Activated T-cell treated with anti-CD3 and anti-CD28 coated beads, Interleukin-2, amount 50 U/mL, for 1 hour (primary cell): ENCODE data around the gene SMIM34.
"Not testable (repeated sequence)": the region's sequence is repeated elsewhere in the genome, so short reads cannot be mapped to it uniquely, and the experiment has no call there.

ENCODE experiments used
- DNase-seq: peaks from one replicate; pipeline ENCODE4 v3.0.0-alpha.2; 2020

SMIM34 gene

DNA sequence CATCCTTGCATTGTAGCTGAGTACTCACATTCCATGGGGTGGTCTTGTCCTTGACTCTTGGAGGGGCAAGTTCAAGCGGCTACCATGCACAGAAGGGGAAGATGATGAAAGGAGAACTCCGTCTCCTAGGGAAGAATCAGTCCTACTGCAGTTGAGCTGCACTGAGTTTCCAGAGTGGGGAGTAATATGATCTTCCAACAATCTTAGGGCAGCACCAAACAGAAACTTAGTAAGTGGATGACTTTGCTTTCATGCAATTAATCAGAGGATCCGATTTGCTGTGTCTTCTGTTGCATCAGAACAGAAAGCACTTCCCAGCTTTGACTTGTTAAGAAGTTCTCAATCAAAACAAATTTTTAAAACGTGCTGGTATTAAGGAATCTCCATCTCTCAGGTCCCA is at the start of gene SMIM34:
Gene SMIM34 (minus strand): TSS at position 147 of the 400 bp plus-strand sequence. CDS start 112 bp downstream, at position 35.
- DNase-seq = not testable (repeated sequence)

DNA sequence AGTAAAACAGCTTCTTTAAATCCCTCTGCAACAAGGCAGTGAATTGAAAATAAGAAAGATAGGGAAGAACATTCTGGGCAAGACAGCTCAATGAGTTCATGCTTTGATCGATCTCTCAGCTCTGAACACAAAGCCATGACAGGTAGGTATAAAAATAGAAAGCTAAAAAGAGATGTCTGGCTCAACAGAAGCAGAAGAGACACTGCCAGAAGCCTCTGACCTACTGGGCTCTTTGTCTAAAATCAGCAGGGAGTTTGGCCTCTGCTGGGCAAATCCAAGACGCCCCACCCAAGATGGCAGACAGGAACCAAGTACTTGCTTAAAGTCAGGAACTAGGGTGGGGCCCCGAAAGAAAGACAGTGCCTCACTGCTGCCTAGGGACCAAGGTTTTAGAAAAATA is 43.6 kb upstream of the SMIM34 start:
- not testable (repeated sequence) for DNase-seq

GRCh38 chr21:34459426-34459825 is 35.7 kb upstream of the SMIM34 start:
- not testable (repeated sequence) for DNase-seq

- not testable (repeated sequence) for DNase-seq
These were observed 34.5 kb upstream of the SMIM34 start for GRCh38 chr21:34458266-34458665.

DNA sequence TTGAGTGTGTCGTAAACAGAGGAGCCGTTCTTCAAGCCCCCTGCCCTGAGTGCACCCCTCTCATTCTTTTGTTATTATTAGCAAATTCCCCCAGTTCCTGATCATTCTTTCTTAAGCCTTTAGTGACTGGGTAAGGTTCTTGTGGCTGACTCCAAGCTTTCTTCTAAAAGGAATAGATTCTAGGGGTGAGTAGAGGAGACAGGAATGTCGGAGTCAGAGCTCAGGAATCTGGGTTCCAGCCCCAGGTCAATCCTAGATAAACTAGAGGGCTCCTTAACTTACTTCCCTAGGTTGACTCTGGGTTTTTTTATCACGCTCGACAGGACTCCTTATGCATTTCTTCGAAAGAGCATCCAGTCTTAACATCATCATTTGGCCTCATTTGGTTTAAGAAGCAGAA is 32.4 kb upstream of the SMIM34 start:
- not testable (repeated sequence) for DNase-seq

DNA sequence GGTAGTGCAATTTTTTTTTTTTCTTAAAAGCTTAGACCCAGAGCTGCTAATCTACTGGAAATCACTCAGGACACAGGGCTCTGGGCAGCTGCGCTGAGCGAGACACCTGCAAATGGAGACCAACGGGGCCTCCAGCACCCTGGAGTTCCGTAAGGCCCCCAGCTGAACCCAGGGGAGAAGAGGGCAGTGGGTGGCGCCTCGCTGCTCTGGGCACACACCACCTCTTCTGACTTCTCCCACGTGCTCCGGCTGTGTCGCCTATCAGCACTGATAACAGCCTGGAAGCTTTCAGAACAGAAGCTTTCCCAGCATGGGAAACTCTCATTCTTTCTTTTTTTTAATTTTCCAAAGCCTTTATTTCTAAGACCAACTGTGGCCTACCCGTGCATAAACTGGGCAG is 31.9 kb upstream of the SMIM34 start:
- DNase-seq = not testable (repeated sequence)

- not testable (repeated sequence) for DNase-seq
These were observed 23.3 kb upstream of the SMIM34 start for GRCh38 chr21:34447018-34447417.

GRCh38 chr21:34443486-34443885 is 19.7 kb upstream of the SMIM34 start:
- DNase-seq = not testable (repeated sequence)

DNA sequence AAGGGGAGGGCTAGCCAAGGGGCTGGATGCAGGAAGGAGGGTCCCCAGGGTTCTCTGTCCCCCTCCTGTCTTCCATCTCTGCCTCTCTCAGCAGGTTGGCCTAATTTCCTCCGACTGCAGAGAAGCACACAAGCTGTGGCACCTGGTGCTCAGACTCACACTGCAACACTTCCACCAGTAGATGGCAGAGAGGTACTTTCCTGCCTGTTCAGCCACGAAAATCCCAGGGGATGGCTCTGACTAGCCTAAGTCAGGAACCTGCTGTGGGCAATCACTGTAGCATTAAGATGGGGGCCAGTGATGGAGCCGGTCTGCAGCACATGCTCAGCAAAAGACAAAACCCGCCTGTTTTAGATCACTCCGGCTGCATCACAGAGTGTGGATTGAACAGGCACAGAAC is 6.0 kb upstream of the SMIM34 start:
- DNase-seq = not testable (repeated sequence)

GRCh38 chr21:34428441-34428840 is 4.7 kb upstream of the SMIM34 start:
- not testable (repeated sequence) for DNase-seq

DNA sequence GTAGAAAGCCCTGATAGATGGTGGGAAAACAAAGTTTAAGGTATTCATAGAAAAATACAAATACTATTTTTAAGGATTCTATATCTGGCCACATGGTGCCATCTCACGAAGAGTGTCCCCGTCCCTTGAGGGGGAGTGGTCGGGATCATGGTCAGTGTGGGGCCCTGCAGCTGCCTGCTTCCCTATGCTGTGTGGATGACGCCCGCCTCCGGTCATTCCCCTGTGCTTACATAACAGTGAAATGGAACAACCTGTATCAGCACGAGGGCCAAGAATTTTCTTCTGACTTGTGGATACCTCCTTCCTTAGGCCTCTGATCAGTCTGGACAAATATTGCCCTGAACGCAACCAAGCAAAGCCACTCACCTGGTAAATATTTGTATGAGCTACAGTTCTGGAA is 3.6 kb upstream of the SMIM34 start:
- not testable (repeated sequence) for DNase-seq

DNA sequence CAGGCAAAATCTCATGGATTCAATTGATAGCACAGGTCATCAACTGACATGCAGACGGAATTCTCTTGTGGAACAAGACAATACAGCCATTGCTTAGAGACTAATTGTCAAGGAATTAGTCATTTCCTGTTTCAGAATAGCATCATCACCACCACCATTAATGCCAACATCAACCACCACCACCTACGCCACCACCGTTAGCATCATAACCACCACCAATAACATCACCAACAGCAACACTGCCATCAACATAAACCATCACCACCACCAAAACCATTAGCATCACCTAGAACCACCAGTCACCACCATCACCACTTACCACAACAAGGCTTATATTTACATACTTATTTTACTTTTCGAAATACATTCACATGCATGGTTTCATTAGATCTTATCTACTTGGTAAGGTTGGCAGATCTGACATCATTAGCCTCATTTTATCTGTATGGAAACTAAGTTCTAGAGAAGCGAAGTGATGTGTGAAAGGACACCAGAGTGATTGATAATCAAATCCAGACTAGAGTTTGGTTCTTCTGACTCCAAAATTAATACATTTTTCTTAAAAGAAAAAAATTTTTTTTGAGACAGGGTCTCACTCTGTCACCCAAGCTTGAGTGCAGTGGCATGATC is 6.2 kb downstream of the SMIM34 start:
- DNase-seq = not testable (repeated sequence)

- DNase-seq = not testable (repeated sequence)
These were observed 16.5 kb downstream of the SMIM34 start for GRCh38 chr21:34407294-34407693.

GRCh38 chr21:34406676-34407075 is 17.1 kb downstream of the SMIM34 start:
- not testable (repeated sequence) for DNase-seq

DNA sequence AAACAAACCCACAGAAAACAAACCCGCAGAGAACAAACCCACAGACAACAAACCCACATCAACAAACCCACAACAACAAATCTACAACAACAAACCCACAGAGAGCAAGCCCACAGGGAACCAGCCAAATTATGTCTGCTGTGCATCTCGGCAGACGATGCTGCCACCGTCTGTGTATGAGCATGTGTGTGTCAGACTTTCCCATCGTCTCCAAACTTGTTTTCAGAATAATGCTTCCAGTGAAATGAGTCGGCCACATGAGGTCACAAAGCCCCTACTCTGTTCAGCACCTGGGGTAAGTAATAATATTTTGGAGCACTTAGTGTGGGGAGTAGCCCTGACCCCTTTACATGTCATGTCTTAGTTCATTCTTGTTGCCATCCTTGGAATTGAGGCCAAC is 17.6 kb downstream of the SMIM34 start:
- DNase-seq = not testable (repeated sequence)

DNA sequence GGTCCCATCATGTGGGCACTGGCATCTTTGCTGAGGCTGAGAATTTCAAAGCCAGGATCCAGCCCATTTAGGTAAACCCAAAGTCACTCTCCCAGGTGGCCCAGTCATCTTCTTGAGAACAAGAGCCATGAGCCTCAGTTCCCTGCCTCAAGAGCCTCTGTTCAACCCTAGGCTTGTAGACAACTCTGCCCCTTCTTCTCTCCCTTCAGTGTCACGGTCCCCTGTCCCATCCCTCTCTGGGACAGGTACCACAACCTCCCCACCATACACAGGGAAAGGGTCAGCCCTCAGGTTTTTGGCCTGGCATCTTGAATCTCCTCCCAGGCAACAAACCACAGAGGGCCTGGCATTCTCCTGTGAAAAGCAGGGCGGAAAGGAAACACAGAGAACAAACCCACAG is 18.1 kb downstream of the SMIM34 start:
- not testable (repeated sequence) for DNase-seq

- DNase-seq = not testable (repeated sequence)
These were observed 19.0 kb downstream of the SMIM34 start for GRCh38 chr21:34404742-34405141.

GRCh38 chr21:34400522-34400921 is 23.2 kb downstream of the SMIM34 start:
- DNase-seq = not testable (repeated sequence)

DNA sequence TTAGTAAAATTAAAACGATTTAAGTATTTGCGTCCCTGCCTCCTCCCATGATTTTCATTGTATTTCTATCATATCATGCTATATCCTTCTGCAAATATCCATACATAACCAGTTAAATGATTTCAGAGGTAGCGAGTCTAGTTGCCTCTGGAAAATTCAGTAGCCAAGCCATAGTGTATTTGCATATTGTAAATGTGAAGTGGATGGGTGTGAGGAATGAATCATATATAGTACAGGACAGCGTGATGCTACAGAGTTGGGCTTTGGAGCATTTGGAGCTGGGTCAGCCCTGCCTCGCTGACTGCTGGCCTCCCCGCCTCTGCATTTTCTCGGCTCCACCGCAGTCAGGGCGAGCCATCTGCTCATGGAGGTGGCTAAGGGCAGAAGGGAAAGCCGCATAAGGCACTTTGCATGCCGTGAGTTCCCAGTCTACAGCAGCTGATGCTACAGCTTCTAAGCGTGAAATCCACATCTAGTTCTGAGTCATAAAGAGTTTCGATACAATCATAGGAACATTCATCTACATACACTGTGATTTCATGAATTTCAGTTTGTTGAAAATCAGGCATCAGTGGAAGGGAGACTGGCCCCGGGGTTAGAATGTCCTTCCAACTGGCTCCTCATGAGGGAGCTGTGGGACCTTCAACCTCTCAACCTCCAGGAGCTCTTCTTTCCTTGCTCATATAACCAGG is 39.9 kb downstream of the SMIM34 start:
- not testable (repeated sequence) for DNase-seq

- DNase-seq = not testable (repeated sequence)
These were observed 40.6 kb downstream of the SMIM34 start for GRCh38 chr21:34383138-34383537.

DNA sequence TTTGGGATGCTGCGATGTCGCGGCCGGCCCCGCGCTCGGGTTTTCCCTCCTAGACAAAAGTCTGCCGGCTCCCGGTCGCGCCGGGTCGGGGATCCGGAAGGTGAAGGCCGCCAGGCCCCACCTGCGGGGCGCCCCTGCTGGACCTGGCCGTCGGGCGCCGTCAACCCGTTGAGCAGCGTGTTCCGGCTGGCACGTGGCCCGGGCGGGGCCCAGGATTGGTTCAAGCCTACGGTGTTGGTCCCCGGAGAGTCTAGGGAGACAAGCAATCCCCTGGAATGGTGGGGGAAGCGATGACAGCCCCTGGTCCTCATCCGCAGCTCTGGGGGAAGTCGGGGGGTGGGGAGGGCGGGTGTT is 48.2 kb downstream of the SMIM34 start:
- DNase-seq = not testable (repeated sequence)

- not testable (repeated sequence) for DNase-seq
These were observed 48.7 kb downstream of the SMIM34 start, which contains the start of gene SMIM11 for GRCh38 chr21:34374940-34375618. Gene SMIM11, plus strand, starts transcription at chr21:34375507. Its CDS starts 3,998 bp downstream, at chr21:34379505.

DNA sequence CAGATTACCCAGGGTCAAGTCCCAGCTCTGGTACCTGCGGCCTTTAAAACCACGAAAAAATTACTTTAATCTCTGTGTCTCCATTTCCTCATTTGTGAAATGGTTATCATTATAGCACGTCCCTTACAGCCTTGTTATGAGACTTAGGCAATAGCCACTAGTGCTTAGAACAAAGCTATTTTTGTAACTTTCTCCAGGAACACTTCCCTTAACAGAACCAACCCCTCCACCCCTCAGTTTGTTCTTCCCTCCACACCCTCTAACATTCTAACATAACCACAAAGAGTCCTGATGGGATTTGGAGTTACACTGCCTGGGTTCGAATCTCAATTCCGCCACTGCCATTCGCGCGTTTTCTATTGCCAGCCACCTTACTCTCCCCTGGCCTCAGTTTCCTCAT is 49.3 kb downstream of the SMIM34 start:
- DNase-seq = not testable (repeated sequence)

- no peak for DNase-seq
These were observed 51.4 kb downstream of the SMIM34 start for GRCh38 chr21:34372321-34372720.
